ENCODE data around the gene SLC35D1.

SLC35D1 gene

DNA sequence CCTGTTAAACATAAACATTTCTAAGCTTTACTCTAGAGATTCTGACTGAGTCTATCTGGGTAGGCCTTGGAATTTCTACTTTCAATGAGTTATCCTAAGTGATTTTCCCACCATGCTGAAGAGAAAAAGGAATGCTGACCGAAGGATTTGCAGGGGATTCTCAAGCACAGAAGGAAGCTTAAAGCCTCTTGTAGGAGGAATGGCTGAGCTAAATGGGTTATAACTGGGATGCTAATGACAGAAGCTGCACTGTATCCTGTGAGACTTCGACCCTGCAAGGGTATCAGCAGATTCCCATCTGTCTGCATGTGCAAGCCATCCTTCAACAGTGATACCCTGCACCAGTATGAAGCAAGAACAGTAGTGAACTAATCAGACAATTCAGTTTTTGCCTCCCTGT is 35.4 kb downstream of the SLC35D1 start:
- Mint-ChIP-seq H3K27me3 (ENCODE audit: low read depth) (no peaks in the 10 kb centered on the region), H3K9me3 (no peaks in the 10 kb centered on the region), H3K4me3 (no peak overlapping the region), H3K4me1 (peaks cover 22% of the 10 kb centered on the region), H3K36me3 (ENCODE audit: low read depth) (peaks cover 45% of the 10 kb centered on the region), H3K27ac (peak overlapping the region; percentile 77 to 89 (median 79))
- TF ChIP-seq, protein P1, sequence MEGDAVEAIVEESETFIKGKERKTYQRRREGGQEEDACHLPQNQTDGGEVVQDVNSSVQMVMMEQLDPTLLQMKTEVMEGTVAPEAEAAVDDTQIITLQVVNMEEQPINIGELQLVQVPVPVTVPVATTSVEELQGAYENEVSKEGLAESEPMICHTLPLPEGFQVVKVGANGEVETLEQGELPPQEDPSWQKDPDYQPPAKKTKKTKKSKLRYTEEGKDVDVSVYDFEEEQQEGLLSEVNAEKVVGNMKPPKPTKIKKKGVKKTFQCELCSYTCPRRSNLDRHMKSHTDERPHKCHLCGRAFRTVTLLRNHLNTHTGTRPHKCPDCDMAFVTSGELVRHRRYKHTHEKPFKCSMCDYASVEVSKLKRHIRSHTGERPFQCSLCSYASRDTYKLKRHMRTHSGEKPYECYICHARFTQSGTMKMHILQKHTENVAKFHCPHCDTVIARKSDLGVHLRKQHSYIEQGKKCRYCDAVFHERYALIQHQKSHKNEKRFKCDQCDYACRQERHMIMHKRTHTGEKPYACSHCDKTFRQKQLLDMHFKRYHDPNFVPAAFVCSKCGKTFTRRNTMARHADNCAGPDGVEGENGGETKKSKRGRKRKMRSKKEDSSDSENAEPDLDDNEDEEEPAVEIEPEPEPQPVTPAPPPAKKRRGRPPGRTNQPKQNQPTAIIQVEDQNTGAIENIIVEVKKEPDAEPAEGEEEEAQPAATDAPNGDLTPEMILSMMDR (IDR thresholded peaks at IDR 0.05; ENCODE audit: unreplicated experiment in 3 of 3): no peak

DNA sequence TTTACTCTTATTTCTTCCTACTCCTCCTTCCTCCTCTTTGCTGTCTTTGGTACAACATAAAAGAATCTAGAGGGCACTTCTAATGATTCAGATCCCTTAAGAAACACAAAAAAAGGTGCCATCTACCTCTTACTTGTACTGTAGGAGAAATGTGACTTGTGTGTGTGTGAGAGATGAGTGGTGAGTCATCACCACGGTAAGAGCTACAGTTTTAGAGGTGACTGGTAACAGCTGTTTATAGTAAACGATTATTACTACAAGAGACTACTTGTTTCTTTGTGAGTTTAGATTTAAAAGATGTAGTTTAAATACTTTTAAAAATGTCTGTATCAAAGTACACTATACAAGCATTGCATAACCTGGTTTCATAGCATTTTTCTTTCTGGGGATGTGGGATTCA is 40.4 kb downstream of the SLC35D1 start:
- peaks cover 59% of the 10 kb centered on the region for H3K36me3 Mint-ChIP-seq (ENCODE audit: low read depth)
- no peaks in the 10 kb centered on the region for H3K27me3 Mint-ChIP-seq (ENCODE audit: low read depth)
- TF ChIP-seq, protein P1 (IDR thresholded peaks at IDR 0.05; ENCODE audit: unreplicated experiment in 3 of 3): no peak
- no peak overlapping the region for H3K4me3 Mint-ChIP-seq
- H3K9me3 Mint-ChIP-seq: no peaks in the 10 kb centered on the region
- no peak overlapping the region for H3K27ac Mint-ChIP-seq
- H3K4me1 Mint-ChIP-seq: no peaks in the 10 kb centered on the region

DNA sequence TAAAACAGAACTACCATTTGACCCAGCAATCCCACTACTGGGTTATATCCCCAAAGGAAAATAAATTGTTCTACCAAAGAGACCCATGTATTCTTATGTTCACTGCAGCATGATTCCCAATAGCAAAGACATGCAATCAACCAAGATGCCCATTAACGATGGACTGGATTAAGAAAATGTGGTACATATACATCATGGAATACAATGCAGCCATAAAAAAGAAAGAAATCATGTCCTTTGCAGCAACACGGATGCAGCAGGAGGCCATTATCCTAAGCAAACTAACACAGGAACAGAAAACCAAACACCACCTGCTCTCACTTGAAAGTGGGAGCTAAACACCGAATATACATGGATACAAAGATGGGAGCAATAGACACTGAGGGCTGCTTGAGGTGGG is 44.2 kb downstream of the SLC35D1 start:
- no peaks in the 10 kb centered on the region for H3K4me1 Mint-ChIP-seq
- peaks cover 80% of the 10 kb centered on the region for H3K36me3 Mint-ChIP-seq (ENCODE audit: low read depth)
- TF ChIP-seq, protein P1 (IDR thresholded peaks at IDR 0.05; ENCODE audit: unreplicated experiment in 3 of 3): no peak
- H3K9me3 Mint-ChIP-seq: no peaks in the 10 kb centered on the region
- H3K27me3 Mint-ChIP-seq (ENCODE audit: low read depth): no peaks in the 10 kb centered on the region
- H3K27ac Mint-ChIP-seq: no peak overlapping the region
- no peak overlapping the region for H3K4me3 Mint-ChIP-seq

DNA sequence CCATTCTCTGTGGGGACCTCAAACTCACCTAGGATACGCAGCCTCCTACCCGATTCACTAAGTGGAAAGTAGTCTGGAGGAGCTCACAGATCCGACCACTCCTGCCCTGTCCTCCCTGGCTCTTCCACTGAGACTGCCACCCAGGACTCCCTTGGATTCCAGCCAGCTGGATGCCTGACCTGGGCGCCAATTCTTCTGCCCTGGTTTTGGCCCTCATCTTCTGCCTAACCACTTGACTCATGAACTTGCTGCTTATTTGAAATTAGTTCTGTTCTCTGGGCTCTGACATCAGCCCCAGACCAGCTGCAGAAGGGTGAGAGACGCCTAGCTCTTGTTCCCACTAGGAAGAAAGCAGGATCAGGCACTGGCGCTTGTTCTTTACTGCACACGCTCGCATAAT is 48.9 kb downstream of the SLC35D1 start:
- H3K27ac Mint-ChIP-seq: no peak overlapping the region
- H3K36me3 Mint-ChIP-seq (ENCODE audit: low read depth): peaks cover 63% of the 10 kb centered on the region
- no peaks in the 10 kb centered on the region for H3K9me3 Mint-ChIP-seq
- TF ChIP-seq, protein P1 (IDR thresholded peaks at IDR 0.05; ENCODE audit: unreplicated experiment in 3 of 3): no peak
- H3K4me3 Mint-ChIP-seq: no peak overlapping the region
- H3K27me3 Mint-ChIP-seq (ENCODE audit: low read depth): no peaks in the 10 kb centered on the region
- no peaks in the 10 kb centered on the region for H3K4me1 Mint-ChIP-seq

- no peaks in the 10 kb centered on the region for H3K4me1 Mint-ChIP-seq
Observed at GRCh38 chr1:67004176-67004575, 49.8 kb downstream of the SLC35D1 start.

More at GRCh38 chr1:67004176-67004575, 49.8 kb downstream of the SLC35D1 start:
- Mint-ChIP-seq H3K4me3 (no peak overlapping the region), H3K27ac (peak overlapping the region; percentile 15 to 82 (median 72)), H3K36me3 (ENCODE audit: low read depth) (peaks cover 57% of the 10 kb centered on the region), H3K9me3 (no peaks in the 10 kb centered on the region), H3K27me3 (ENCODE audit: low read depth) (no peaks in the 10 kb centered on the region)
- TF ChIP-seq, protein P1 (IDR thresholded peaks at IDR 0.05; ENCODE audit: unreplicated experiment in 3 of 3): no peak
